ENCODE results near the gene RNF213.
"Not testable (repeated sequence)": the region's sequence is repeated elsewhere in the genome, so short reads cannot be mapped to it uniquely, and the experiment has no call there.

DNA sequence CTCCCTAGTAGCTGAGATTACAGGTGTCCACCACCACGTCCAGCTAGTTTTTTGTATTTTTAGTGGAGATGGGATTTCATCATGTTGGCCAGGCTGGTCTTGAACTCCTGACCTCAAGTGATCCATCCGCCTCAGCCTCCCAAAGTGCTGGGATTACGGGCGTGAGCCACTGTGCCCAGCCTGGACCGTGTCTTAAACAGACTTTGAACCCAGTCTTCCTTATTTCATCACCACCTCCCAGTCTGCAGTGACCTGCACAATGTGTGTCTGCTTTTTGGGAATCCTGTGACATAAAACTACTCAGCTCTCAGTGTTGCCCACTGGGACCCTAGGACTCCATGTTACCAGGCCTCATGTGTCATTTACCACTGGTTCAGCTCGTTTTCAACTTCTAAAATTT is 70.3 kb downstream of the RNF213 start:
- TF ChIP-seq, protein P1, sequence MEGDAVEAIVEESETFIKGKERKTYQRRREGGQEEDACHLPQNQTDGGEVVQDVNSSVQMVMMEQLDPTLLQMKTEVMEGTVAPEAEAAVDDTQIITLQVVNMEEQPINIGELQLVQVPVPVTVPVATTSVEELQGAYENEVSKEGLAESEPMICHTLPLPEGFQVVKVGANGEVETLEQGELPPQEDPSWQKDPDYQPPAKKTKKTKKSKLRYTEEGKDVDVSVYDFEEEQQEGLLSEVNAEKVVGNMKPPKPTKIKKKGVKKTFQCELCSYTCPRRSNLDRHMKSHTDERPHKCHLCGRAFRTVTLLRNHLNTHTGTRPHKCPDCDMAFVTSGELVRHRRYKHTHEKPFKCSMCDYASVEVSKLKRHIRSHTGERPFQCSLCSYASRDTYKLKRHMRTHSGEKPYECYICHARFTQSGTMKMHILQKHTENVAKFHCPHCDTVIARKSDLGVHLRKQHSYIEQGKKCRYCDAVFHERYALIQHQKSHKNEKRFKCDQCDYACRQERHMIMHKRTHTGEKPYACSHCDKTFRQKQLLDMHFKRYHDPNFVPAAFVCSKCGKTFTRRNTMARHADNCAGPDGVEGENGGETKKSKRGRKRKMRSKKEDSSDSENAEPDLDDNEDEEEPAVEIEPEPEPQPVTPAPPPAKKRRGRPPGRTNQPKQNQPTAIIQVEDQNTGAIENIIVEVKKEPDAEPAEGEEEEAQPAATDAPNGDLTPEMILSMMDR (conservative IDR thresholded peaks at IDR 0.05; ENCODE audit: low read depth, low read length): not testable (repeated sequence)
- TF ChIP-seq EZH2 (IDR thresholded peaks at IDR 0.05; ENCODE audit: low read length, unreplicated experiment); EZH2phosphoT487 (IDR thresholded peaks at IDR 0.05; ENCODE audit: borderline replicate concordance, low read length): not testable (repeated sequence)
